GM19372 (cell line): ENCODE results near the gene RIMS4.

Experiments
- ATAC-seq: cut with Tn5 transposase; IDR thresholded peaks from one replicate; pipeline ENCODE4 v1.9.1; 2021; ENCODE audit warnings: mild to moderate bottlenecking, low read depth, moderate library complexity; ENCODE audit not compliant: unreplicated experiment

Gene RIMS4

GRCh38 chr20:44810391-44811149 is at the start of gene RIMS4:
TSS of gene RIMS4 (minus strand) at chr20:44810546. CDS start at chr20:44810271, 275 bp downstream.
- no peak for ATAC-seq

DNA sequence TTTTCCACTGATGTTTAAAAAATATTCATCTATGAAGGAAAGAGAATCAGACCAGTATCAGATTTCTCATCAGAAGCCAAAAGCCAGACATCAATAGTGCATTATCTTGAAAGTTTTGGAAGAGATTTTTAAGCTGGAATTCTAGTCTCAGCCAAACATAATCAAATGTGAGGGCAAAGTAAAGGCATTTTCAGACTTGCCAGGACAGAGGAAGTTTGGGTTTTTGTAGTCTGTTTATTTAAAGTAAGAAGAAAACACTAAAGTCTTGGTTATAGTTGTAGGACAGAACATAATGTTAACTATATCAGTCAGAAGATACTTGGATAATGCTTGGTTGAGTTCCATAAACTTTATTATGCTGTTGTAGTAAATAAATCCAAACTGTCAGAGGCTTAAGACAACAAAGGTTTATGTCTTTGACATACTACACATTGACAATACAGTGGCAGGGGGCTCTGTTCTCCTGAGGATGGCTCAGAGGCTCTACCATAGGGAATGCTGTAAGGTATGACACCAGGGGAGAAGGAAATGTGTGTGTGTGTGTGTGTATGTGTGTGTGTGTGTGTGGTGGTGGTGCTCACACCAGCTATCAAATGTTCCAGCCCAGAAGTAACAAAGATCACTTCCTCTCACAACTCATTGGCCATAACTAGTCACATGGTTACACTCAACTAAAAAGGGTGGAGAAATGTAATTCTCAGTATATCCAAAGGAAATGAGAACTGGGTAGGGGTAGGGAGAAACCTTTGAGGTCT is 48.4 kb upstream of the RIMS4 start:
- no peak for ATAC-seq

DNA sequence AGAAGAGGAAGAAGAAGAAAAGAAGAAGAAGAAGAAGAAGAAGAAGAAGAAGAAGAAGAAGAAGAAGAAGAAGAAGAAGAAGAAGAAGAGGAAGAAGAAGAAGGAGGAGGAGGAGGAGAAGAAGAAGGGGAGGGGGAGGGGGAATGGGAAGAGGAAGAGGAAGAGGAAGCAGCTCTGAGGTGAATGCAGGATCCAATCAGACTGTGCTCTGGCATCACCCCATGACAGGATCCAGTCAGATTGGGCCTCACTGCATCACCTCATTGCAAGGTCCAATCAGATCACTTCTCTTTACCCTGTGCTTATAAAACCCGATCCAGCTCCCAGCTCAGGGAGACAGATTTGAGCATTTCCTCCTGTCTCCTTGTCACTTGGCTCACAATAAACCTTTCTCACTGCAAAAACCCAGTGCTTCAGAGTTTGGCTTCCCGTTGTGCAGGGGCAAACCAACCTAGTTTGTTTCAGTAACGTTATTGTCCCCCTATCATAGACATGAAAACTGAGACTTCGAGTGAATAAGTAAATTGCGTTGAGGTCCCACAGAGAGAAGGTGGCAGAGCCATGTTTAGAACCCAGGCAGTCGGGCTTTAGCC is 46.6 kb upstream of the RIMS4 start:
- ATAC-seq: no peak

- no peak for ATAC-seq
Observed at GRCh38 chr20:44856442-44856841, 46.1 kb upstream of the RIMS4 start.

- ATAC-seq: no peak
Observed at GRCh38 chr20:44851545-44851944, 41.2 kb upstream of the RIMS4 start.

GRCh38 chr20:44850837-44851236 is 40.5 kb upstream of the RIMS4 start:
- no peak for ATAC-seq

GRCh38 chr20:44850272-44850671 is 39.9 kb upstream of the RIMS4 start:
- no peak for ATAC-seq

DNA sequence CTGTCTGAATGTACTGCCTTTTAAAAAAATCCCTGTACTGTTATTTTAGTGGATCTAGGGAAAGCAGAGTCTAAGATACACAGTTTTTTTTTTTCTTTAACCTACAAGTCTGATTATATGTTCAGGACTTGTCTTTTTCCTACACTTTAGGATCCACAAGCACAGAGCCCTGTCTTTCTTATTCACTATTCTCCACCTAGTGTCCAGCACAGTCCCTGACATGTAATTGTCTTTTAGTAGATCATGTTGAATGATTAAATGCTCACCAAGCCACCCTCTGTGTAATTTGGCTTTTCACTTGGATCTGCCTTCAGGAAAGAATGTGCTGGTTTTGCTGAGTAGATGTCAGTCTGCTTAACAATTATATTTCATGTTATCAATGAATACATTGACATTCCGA is 39.4 kb upstream of the RIMS4 start:
- ATAC-seq: no peak

DNA sequence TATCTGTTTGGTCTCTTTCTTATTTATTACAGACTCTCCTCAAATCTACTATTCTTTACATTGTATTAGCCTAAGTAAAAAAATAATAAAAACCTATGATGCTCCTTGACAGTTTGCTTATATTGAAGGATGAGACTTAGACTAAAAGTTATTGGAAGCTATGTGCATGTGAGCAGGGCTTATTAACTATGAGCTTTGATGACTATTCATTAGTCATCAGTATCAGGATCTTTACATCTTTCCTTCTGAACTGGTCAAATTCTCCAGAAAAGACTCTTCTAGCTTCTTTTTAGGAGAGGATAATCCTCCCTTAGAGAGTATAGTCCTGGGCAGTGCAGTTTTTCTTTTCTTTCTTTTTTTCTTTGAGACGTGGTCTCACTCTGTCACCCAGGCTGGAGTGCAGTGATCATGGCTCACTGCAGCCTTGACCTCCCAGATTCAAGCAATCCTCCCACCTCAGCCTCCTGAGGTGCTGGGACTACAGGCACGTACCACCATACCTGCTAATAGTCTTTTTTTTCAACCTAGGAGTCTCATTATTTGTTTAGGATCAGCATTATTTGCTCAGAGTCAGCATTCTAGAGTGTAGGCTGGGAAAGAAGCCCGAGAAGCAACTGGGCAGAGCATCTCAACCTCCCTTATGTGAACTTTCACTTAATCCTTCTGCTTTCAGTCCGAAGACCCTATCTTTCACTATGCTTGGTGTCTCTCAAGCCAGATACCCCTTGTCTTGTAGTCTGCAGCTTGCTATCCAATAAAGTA is 38.1 kb upstream of the RIMS4 start:
- ATAC-seq: no peak

GRCh38 chr20:44843876-44844275 is 33.5 kb upstream of the RIMS4 start:
- ATAC-seq: no peak

DNA sequence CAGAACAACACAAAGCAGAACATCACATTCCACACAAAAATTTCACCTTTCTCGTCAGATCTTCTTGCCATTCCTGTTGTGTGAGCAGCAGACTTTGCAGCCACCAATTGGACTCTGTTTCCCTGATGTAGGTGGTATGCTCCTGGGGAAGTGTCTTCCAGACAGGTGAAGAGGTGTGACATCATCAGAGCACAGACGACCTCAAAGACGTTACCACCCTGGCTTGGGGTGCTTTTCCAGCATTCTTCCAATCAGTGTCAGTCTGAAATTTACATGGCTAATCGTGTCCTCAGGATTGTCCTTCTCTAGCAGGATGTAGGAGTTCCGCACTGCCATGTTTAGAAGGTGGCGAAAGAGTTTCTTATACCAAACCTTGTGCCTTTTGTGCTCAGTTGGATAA is 31.6 kb upstream of the RIMS4 start:
- no peak for ATAC-seq

DNA sequence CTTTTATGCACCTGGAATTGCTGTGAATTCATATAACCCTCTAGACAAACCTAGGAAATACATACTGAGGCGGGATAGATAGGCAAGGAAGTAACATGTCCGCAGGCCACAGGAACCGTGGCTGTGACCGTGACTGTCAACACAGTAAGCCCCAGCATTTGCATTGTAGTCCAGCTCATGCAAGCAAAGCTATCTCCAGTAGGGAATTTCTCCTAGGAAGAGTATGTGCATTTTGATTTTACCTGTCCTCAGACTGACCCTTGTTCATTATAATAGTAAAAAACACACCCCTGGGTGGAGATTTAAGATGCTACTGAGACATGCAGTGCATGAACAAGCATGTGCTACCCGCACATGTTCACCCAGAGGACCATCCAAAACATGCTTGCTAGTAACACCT is 30.5 kb upstream of the RIMS4 start:
- ATAC-seq: no peak

DNA sequence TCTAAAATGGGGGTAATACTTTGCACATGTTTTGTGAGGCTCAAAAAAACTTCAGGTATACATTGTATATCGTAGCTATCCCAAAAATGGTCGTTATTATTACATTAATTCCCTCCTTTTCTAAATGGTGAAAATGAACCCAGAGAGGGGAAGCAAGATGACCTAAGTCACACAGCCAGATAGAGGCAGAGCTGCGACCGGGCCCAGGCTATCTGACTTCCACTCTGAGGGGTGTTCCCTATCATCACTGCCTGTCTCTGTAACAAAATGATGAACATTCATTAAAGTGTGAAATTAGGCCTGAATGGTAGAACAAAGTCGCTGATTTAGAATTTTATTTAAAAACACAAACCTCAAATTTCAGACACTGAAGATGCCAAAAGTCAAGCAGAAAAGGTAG is 29.1 kb upstream of the RIMS4 start:
- ATAC-seq: no peak

- no peak for ATAC-seq
Observed at GRCh38 chr20:44838521-44838920, 28.2 kb upstream of the RIMS4 start.

- ATAC-seq: no peak
Observed at GRCh38 chr20:44837946-44838345, 27.6 kb upstream of the RIMS4 start.

DNA sequence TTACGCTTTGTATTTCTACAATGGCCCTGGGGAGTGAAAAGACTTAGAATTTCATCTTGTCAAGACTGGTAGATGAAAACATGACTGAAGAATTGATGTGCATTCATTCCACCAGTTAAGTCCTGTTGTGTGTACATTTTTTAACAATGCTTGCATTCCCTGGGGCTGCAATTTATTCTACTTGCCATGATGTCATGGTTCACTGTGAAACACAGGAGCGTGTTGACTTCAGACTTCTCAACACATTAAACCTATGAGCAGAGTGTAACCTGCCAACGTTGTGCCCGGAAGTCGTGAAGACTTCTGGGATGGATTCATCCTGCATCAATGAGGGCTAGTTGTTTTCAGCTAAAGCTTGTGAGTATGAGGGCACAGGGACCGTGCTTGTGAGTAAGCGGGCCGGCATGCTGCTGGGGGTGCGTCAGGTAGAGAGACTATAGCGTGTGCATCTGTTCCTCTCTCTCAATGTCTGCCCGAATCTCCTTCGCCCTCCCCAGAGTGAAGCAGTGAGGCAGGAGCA is 26.3 kb upstream of the RIMS4 start:
- ATAC-seq: no peak

DNA sequence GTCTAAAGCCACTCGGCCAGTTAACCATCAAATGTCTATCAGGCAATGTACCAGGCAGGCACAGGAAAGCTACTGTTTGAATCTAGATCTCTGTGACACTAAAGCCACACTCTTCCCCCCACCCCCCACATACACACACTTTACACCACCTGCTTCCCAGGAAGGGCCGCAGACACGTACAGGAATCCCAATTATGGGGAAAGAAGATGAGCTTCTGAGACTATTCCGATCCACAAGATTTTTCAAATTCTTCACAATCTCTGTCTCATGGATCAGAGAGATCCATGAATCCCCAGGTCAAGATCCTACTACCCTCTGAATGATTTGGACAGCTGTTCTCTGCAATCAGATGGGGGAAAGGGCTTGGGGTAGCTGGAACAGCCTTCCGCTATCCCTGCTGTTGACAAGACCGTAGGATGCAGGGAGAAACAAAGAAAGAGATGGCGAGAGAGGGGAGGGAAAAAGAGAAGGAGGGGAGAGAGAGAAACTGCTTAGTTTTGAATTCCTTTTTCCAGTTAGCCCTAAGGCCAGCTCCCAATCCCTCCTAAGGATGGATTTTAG is 25.4 kb upstream of the RIMS4 start:
- no peak for ATAC-seq

DNA sequence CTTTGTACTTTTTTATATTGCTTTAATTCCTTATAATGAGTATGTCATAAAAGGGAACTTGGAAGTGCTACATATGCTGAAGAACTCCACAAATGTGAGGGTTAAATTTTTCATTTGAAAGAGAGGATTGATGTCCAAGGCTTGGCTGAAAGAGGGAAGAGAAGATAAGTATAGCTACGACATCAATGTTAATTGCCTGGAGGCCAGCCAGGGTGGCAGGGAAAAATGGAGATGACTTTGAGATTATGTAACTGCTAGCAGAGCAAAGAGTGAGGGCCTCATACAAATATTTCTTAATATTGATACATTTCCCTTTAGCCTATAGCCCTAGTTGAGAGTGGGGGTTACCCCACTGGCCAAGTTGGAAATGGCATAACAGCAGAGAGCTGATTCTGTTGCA is 24.8 kb upstream of the RIMS4 start:
- no peak for ATAC-seq

DNA sequence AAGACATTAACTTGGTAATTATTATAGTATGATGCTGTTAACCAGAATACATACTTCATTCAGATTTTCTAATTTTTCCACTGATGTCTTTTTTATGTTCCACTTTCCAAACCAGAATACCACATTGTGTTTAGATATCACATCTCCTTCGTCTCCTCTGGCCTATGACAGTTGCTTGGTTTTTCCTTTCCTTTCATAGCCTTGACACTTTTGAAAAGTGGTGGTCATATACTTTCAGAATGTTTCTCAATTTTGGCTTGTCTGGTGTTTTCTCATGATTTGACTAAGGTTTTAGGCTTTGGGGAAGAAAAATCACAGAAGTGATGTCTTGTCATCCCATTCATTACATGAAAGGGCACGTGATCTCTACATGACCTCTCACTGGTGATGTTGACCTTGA is 24.3 kb upstream of the RIMS4 start:
- ATAC-seq: no peak

GRCh38 chr20:44833437-44833836 is 23.1 kb upstream of the RIMS4 start:
- ATAC-seq: no peak
